Motor neuron (in vitro differentiated cells): Measurements from ENCODE around the gene CFAP52. TPM values are rescaled to one million over a fixed set of nuclear protein-coding genes. Genes with fewer than 3 reads are reported as not detected.

Experiments used
- ATAC-seq, 8 experiments: fragments of 200-7000 bp; cut with Tn5 transposase; replicated peaks in 6 of 8; 2 replicates each; pipeline ENCODE4 v1.8.0; 2021; ENCODE audit warnings: mild to moderate bottlenecking in 8 of 8, moderate library complexity in 8 of 8
- H3K27ac ChIP-seq, 2 donors: fragments of 250-450 bp; sonication (Bioruptor Pico); 2 replicates each; pipeline ENCODE4 v1.9.0; 2021; ENCODE audit warnings: antibody characterized with exemption in 2 of 2, mild to moderate bottlenecking in 2 of 2, moderate library complexity in 1 of 2
- H3K4me1 ChIP-seq, 2 donors: fragments of 250-450 bp; sonication (Bioruptor Pico); replicated peaks in 1 of 2; 2 replicates each; pipeline ENCODE4 v1.6.1; 2021; ENCODE audit warnings: antibody characterized with exemption in 2 of 2, mild to moderate bottlenecking in 2 of 2, moderate library complexity in 1 of 2
- H3K4me3 ChIP-seq, 5 donors: fragments of 250-450 bp; sonication (Bioruptor Pico); 2 replicates each; pipeline ENCODE4 v1.9.0; 2021; ENCODE audit warnings: antibody characterized with exemption in 5 of 5, mild to moderate bottlenecking in 5 of 5, moderate library complexity in 4 of 5
- WGBS, 10 experiments: fragments of 450-650 bp; shearing (Covaris generic); methylation state at CpG; one replicate each; pipeline ENCODE4 v1.0.0; 2022; 5-methylcytosine and 5-hydroxymethylcytosine counted together
- in situ Hi-C, 9 experiments: fragments of 400-800 bp; cut with MboI; loops; one replicate each; pipeline ENCODE4 v1.15.0; 2021; ENCODE audit warnings: low sequenced_read_pairs in 9 of 9, low pct_unique_long_range_greater_than_20kb in 2 of 9; ENCODE audit not compliant: unreplicated experiment in 9 of 9
- total RNA-seq, 8 experiments: library from RNA; unstranded; fragments of 300-600 nt; gene quantifications; 2 replicates each; pipeline versions ENCODE4 v1.2.3 to v1.2.4, GENCODE V29; 2022

CFAP52 gene, protein sequence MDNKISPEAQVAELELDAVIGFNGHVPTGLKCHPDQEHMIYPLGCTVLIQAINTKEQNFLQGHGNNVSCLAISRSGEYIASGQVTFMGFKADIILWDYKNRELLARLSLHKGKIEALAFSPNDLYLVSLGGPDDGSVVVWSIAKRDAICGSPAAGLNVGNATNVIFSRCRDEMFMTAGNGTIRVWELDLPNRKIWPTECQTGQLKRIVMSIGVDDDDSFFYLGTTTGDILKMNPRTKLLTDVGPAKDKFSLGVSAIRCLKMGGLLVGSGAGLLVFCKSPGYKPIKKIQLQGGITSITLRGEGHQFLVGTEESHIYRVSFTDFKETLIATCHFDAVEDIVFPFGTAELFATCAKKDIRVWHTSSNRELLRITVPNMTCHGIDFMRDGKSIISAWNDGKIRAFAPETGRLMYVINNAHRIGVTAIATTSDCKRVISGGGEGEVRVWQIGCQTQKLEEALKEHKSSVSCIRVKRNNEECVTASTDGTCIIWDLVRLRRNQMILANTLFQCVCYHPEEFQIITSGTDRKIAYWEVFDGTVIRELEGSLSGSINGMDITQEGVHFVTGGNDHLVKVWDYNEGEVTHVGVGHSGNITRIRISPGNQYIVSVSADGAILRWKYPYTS
- total RNA-seq = 10 to 100 TPM in 1 of 8 experiments, 1 to 10 TPM in 2, under 1 TPM in 5; 0.15 to 62.3 (median 0.71) TPM

DNA sequence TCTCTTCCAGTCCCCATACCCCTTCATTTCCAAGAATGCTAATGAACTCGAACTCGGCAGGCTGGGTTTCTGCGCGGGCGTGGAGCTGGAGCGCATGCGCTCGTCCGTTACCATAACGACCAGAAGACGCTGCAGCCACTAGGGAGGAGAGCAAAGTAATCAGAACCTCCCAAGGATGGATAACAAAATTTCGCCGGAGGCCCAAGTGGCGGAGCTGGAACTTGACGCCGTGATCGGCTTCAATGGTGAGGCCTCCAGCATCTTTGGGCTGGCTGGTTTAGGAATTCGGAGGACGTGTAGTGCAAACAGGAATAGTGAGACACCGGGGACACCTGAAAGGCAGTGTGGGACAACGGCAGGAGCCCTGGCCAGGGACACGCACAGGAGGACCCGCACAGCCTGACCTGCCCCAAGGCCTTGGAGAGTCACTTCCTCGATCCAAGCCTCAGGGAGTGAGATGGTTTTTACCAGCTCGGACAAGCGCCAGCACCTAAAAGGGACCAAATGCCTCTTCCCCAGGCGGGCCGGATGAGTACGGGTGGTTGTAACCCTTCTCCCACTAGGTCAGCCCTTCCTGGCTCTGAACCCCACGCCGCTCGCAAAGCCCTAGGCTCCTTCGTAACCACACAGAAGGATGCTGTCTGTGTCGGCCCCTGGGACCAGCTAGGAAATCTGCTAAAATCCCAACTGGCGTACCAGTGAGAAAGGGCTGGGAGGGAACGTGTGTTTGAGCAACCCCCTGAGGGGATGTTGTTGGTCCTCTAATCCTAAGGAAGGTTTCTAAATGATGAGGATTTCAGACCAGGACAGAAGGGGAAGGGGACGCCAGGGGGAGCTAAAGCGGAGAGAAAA lies at the start of gene CFAP52:
Gene CFAP52 (plus strand): TSS at position 122 of the 852 bp plus-strand sequence. CDS start 54 bp downstream, at position 176.
- in situ Hi-C loops = loop anchor here in 2 of 9 experiments (25.0 kb wide), 1 partner anchor 111 kb away; no protein-coding TSS in a partner anchor
- H3K27ac ChIP-seq = peak within 1 kb of the TSS in 1 of 2 donors; percentile 9
- H3K4me1 ChIP-seq = peaks cover 2 to 5% of the 10 kb centered on the region in 2 donors
- peak within 1 kb of the TSS; percentile 72 to 93 (median 78) for H3K4me3 ChIP-seq
- ATAC-seq = peak; percentile 69 to 79 (median 74)
- WGBS, 10 experiments = 0 to 5% (median 0%) methylated on average over 1 to 15 of the region's 38 CpGs; no CpG with 5 or more reads in 1 of the 10 experiments

DNA sequence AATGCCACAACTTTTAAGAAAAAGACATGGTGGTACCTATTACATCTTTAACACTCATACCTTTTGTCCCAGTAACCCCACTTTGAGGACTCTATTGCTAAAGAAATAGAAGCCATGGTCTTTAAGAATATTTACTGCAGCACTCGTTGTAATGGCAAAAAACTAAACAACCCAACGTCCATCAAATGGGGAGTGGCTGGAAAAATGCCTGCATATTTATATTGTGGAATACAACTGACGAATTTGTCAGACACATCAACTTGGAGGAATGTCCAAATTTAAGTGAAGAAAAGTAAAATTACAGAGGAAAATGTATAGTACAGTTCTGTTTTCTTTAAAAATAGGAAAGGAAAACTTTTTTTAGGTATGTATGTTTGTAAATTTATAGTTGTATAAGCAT lies 48.7 kb upstream of the CFAP52 start:
- Histone ChIP-seq H3K4me1 (peaks cover 11 to 14% of the 10 kb centered on the region in 2 donors), H3K4me3 (no peak overlapping the region), H3K27ac (no peak overlapping the region)
- in situ Hi-C loops = loop anchor here in 7 of 9 experiments (25.0 kb wide), 3 partner anchors 265 to 540 kb away; partner anchors contain the start of gene NTN1 (in 2 of the 7)
- WGBS, 10 experiments = 0 to 80% (median 32%) methylated on average over 1 to 3 of the region's 3 CpGs
- peak in 2 of 8 experiments; percentile 65 for ATAC-seq

DNA sequence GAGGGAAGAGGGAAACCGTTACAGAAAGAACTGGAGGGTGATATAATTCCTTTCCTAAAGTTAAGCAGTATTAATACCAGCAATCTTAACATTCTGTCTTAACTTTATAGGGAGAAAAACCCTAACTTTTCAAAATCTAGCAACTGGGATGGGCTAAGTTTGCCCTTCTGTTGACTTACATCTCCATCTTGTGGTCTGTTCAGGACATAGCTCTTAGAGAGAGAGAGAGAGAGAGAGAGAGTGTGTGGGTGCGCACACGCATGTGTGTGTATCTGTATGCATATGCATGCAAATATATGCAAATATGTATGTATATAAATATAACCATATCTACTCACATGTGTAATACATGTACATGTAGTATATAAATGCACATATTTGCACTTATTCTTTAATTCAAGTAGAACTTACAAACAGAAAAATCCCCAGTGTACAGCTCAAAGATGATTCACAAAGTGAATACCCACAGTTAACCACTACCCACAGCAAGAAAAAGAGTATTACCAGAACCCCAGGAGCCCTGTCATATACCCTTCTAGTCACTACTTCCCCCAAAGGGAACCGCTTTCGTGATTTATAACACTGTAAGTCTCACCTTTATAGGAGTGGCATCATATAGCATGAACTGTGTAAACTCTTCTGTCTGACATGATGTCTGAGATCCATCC lies 47.3 kb upstream of the CFAP52 start:
- peak in 7 of 8 experiments; percentile 27 to 93 (median 69) for ATAC-seq
- Histone ChIP-seq H3K4me3 (no peak overlapping the region), H3K4me1 (peaks cover 11 to 14% of the 10 kb centered on the region in 2 donors), H3K27ac (no peak overlapping the region)
- in situ Hi-C loops = loop anchor here in 7 of 9 experiments (25.0 kb wide), 3 partner anchors 267 to 542 kb away; partner anchors contain the start of gene NTN1 (in 2 of the 7)
- 22 to 100% (median 50%) methylated on average over 1 to 4 of the region's 5 CpGs; no CpG with 5 or more reads in 3 of the 10 experiments for WGBS, 10 experiments

DNA sequence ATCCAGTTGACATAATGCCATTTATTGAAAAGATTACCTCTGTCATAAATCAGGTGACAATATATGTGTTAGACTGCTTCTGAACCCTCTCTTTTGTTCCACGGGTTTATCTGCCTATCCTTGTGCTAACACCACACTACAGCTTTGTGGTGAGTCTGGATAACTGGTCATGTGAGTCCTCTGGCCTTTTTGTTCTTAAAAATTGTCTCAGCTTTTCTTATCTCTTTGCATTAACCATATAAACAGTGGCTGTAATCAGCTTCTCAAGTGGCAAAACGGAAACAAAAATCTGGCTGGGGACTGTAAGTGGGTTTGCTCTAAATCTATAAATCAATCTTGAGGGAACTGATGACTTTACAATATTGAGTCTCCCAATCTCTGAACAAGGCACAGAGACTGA lies 45.4 kb upstream of the CFAP52 start:
- in situ Hi-C loops = loop anchor here in 7 of 9 experiments (25.0 kb wide), 3 partner anchors 269 to 544 kb away; partner anchors contain the start of gene NTN1 (in 2 of the 7)
- peaks cover 11 to 14% of the 10 kb centered on the region in 2 donors for H3K4me1 ChIP-seq
- WGBS, 10 experiments = 17 to 80% (median 49%) methylated on average over 1 to 2 of the region's 2 CpGs; no CpG with 5 or more reads in 3 of the 10 experiments
- H3K27ac ChIP-seq = no peak overlapping the region
- peak in 1 of 8 experiments; percentile 37 for ATAC-seq
- H3K4me3 ChIP-seq = no peak overlapping the region

DNA sequence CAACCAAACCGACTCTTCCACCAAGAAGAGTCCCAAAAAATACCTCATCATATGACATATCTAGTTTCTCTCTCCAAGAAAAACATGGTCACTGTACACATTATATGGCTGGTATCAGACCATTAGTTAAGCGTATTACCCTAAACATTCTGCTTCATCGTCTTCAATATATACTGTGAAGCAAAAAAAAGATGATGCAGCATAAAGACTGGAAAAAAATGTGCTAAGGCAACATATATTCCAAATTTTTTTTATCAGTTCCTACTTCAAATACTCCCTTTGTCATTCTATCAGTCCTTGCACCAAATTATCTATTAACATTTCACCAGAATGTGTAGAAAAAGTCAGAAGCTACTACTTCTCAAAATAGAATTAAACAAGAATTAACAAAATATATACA lies 43.7 kb upstream of the CFAP52 start:
- Histone ChIP-seq H3K4me3 (no peak overlapping the region), H3K27ac (no peak overlapping the region), H3K4me1 (peaks cover 7 to 8% of the 10 kb centered on the region in 2 donors)
- WGBS, 10 experiments = 83 to 100% (median 100%) methylated on average over 1 to 3 of the region's 3 CpGs
- in situ Hi-C loops = loop anchor here in 7 of 9 experiments (25.0 kb wide), 3 partner anchors 270 to 545 kb away; partner anchors contain the start of gene NTN1 (in 2 of the 7)
- no peak for ATAC-seq

DNA sequence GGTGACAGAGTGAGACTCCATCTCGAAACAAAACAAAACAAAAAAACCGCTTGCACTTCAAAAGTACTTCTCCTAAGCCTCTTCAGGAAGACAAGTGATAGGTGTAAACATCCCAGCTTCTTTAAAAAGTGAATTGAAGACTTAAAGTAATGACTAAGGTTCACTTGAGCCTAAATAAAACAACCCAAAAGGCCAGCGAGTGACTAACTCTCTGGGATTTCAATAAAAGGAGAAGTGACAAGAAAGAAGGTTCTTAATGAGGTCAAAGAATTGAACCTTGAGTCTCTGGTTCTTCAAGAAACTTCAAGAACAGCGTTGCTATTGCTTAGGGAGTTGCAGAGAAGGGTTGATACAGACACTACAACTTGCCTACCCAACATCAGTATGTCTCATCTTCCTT lies 43.0 kb upstream of the CFAP52 start:
- Histone ChIP-seq H3K27ac (no peak overlapping the region), H3K4me1 (peaks cover 6 to 8% of the 10 kb centered on the region in 2 donors), H3K4me3 (no peak overlapping the region)
- in situ Hi-C loops = loop anchor here in 7 of 9 experiments (25.0 kb wide), 3 partner anchors 271 to 546 kb away; partner anchors contain the start of gene NTN1 (in 2 of the 7)
- 80 to 100% (median 94%) methylated on average over 1 to 4 of the region's 4 CpGs; no CpG with 5 or more reads in 2 of the 10 experiments for WGBS, 10 experiments
- ATAC-seq = no peak

DNA sequence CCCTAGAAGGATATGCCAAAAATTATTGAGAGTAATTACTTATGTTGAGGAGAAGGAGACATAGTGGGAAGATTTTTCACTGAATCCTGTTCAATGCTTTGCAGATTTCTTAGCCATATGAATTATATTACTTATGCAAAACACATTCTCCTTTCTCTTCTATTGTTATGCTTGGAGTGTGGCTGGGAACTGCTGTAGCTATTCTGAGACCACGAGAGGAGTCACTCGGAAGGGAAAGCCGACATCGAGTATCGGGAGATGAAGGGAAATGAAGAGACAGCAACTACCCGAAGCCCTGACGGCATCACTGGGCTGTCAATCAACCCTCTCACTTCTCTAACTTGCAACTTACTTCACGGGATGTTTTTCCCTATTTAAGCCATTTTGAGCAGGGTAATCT lies 40.4 kb upstream of the CFAP52 start:
- Histone ChIP-seq H3K27ac (no peak overlapping the region), H3K4me1 (peaks cover 3 to 5% of the 10 kb centered on the region in 2 donors), H3K4me3 (no peak overlapping the region)
- in situ Hi-C loops = loop anchor here in 7 of 9 experiments (25.0 kb wide), 3 partner anchors 274 to 549 kb away; partner anchors contain the start of gene NTN1 (in 2 of the 7)
- 27 to 90% (median 52%) methylated on average over 3 to 6 of the region's 8 CpGs; no CpG with 5 or more reads in 2 of the 10 experiments for WGBS, 10 experiments
- peak in 1 of 8 experiments; percentile 42 for ATAC-seq

DNA sequence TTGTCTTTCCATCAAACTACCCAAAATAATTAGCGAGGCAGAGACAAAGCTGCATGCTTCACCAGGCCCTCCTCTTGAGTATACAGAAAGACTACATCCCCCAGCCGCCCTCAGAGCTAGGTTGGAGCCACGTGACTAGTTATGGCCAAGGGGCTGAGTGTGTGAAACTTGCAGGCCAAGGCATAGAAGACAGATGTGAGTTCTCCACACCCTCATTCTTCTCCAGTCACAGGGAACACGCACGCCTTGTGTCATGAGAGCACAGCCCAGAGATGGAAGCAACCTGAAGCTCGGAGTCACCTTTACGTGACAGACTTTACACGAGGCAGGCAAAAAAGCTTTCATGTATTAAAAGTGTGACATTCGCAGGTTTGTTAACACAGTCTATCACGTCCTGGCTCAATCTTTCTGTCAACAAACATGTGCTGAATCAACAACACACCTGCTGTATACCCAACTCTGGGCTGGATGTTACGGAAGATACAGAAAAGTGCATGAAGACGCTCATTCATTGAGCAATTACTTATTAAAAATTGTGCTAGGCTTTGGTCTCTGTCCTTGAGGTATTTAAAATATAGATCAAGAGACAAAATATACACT lies 39.2 kb upstream of the CFAP52 start:
- ATAC-seq = no peak
- 90 to 100% (median 97%) methylated on average over 3 to 9 of the region's 12 CpGs; no CpG with 5 or more reads in 1 of the 10 experiments for WGBS, 10 experiments
- Histone ChIP-seq H3K4me3 (no peak overlapping the region), H3K4me1 (no peaks in the 10 kb centered on the region), H3K27ac (no peak overlapping the region)
- in situ Hi-C loops = loop anchor here in 7 of 9 experiments (25.0 kb wide), 3 partner anchors 275 to 550 kb away; partner anchors contain the start of gene NTN1 (in 2 of the 7)

DNA sequence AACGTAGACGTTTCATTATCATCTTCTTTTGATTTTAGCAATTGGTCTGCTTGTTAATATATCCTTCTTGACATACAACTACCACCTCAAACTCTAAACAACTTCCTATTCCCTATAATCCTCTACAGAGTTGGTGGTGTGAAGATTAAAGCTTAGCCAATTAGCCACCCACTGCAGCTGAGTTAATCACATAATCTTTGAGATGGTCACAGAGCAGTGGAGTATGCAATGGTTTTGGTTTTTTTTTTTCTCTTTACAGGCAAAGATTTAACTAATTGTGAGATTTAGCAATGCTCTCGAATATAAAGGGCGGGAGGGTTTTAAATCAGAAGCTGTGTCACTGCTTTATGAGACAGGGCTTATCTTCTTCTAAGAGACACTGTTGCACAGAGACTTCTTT lies 37.8 kb upstream of the CFAP52 start:
- WGBS, 10 experiments = 71 to 100% (median 93%) methylated on average over 2 to 4 of the region's 4 CpGs
- in situ Hi-C loops = loop anchor here in 7 of 9 experiments (25.0 kb wide), 3 partner anchors 276 to 551 kb away; partner anchors contain the start of gene NTN1 (in 2 of the 7)
- ATAC-seq = no peak
- Histone ChIP-seq H3K4me3 (no peak overlapping the region), H3K27ac (no peak overlapping the region), H3K4me1 (no peaks in the 10 kb centered on the region)

DNA sequence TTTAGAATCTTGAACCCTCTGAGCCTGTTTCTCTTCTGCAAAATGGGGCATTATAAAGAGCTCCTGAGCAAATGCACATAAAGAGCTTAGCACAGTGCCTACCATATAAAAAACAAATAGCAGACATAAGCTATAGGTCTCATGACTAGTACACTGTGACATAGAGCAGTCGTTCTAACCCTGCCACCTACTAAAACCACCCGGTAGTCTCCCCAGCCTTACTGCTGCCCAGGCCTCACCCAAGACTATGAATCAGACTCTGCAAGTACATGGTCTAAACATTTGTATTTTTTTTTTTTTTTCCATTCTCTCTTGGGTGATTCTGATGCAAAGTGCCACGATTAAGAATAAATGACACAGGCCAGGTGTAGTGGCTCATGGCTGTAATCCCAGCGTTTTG lies 34.7 kb upstream of the CFAP52 start:
- Histone ChIP-seq H3K4me1 (no peaks in the 10 kb centered on the region), H3K27ac (no peak overlapping the region), H3K4me3 (no peak overlapping the region)
- no peak for ATAC-seq
- in situ Hi-C loops = loop anchor here in 7 of 9 experiments (25.0 kb wide), 3 partner anchors 279 to 554 kb away; partner anchors contain the start of gene NTN1 (in 2 of the 7)
- WGBS, 10 experiments = 83 to 100% (median 98%) methylated on average over 1 to 4 of the region's 4 CpGs; no CpG with 5 or more reads in 2 of the 10 experiments

DNA sequence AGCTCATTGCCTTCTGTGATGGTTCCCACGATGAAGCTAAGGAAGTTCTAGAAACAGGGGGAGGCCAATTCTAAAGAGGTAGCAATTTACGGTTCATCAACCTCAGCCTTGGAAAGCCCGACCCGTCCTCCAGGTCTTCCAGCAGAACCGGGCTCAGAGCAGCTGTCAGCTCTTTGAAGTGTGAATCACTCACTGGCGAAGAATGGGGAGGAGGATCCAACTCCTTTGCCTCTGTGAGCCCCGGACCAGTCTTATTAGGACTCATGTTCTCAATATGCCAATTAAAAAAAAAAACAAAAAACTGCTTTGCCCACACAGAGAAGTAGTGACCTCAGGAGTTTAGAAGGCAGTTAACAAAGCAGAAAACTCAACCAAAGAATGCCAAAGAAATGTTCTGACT lies 32.2 kb upstream of the CFAP52 start:
- H3K27ac ChIP-seq = no peak overlapping the region
- H3K4me1 ChIP-seq = no peaks in the 10 kb centered on the region
- WGBS, 10 experiments = 29 to 80% (median 58%) methylated on average over 1 to 6 of the region's 7 CpGs; no CpG with 5 or more reads in 4 of the 10 experiments
- H3K4me3 ChIP-seq = no peak overlapping the region
- ATAC-seq = peak in 1 of 8 experiments; percentile 23
- in situ Hi-C loops = loop anchor here in 7 of 9 experiments (25.0 kb wide), 3 partner anchors 282 to 557 kb away; partner anchors contain the start of gene NTN1 (in 2 of the 7)
